Measurements from ENCODE around the gene ARMC8. TPM values are rescaled to one million over a fixed set of nuclear protein-coding genes. Genes with fewer than 3 reads are reported as not detected.

The ARMC8 gene
- total RNA-seq, 4 donors from 2014 or later, result 79.3 to 93.0 (median 84.9) TPM

DNA sequence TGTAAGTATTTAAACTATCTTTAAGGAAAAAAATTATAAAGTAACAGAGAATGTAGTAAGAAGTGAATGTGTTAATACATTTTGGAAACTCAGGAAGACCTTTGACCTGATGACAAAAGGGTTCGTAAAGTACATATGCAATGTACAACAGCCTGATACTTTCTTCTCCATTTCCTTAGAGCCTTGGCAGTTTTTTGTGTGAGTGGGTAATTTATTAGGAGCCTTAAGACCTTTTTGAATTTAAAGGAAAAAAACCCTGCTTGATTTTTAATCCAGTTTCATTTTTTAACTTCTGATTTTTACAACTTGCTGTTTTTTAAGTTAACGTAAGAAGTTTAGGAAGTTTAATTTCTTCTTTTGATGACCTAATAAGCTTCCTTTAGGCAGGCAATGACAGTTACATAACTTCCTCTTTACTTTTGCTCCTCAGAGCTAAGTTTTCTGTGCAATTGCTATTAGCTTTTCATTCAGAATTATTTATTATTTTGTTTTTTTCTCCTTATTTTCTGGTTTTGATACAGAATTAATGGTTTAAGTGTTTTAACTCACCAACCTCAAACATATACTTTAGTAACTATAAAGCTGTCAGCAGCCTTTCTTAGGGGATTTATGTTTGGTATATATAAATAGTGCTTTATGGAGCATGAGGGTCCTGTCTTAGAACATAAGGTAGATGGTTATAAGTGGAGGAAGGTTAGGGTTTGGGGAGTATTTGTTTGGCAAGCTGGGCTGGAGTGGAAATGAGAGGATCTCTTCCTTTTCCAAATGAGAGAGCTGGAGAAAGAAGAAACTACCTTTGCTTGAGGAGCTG is 35.2 kb downstream of the ARMC8 start:
- Histone ChIP-seq H3K4me1 (peaks cover 9 to 63% (median 42%) of the 10 kb centered on the region in 4 donors), H3K27me3 (no peaks in the 10 kb centered on the region), H3K36me3 (peaks cover 30 to 45% (median 38%) of the 10 kb centered on the region in 4 donors), H3K9me3 (no peaks in the 10 kb centered on the region), H3K27ac (replicated peaks in 1 of 4) (peak overlapping the region in 3 of 4 donors; percentile 41 to 55 (median 46)), H3K4me3 (no peak overlapping the region)
- no peak for DNase-seq (ENCODE audit: extremely low spot score)
- TF ChIP-seq EP300 (IDR thresholded peaks at IDR 0.05) (no peak), POLR2A (IDR thresholded peaks at IDR 0.05; ENCODE audit: low read depth) (no peak), POLR2AphosphoS5 (IDR thresholded peaks at IDR 0.05) (no peak)
- TF ChIP-seq, protein P1, sequence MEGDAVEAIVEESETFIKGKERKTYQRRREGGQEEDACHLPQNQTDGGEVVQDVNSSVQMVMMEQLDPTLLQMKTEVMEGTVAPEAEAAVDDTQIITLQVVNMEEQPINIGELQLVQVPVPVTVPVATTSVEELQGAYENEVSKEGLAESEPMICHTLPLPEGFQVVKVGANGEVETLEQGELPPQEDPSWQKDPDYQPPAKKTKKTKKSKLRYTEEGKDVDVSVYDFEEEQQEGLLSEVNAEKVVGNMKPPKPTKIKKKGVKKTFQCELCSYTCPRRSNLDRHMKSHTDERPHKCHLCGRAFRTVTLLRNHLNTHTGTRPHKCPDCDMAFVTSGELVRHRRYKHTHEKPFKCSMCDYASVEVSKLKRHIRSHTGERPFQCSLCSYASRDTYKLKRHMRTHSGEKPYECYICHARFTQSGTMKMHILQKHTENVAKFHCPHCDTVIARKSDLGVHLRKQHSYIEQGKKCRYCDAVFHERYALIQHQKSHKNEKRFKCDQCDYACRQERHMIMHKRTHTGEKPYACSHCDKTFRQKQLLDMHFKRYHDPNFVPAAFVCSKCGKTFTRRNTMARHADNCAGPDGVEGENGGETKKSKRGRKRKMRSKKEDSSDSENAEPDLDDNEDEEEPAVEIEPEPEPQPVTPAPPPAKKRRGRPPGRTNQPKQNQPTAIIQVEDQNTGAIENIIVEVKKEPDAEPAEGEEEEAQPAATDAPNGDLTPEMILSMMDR (IDR thresholded peaks at IDR 0.05), result no peak
- WGBS, result 38% methylated on average over 2 of the region's 2 CpGs
- intact Hi-C loops (cut with DNase I), result no loop called here

DNA sequence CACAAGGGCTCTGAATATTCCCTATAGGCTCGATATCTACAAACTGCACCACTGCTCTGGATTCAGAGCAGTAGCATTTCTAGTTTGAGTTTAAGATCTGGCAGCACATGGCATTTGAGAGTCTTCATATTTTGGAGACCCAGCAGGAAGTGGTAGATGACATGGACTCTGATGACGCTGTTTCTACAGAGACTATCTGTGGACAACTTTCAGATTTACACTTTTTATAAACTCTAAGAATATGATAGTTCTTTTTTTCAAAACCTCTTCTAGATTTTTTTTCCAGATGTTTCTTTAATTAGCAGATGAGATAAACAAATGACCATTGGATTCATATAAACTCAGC is 35.8 kb downstream of the ARMC8 start:
- Histone ChIP-seq H3K9me3 (no peaks in the 10 kb centered on the region), H3K27ac (replicated peaks in 1 of 4) (peak overlapping the region in 3 of 4 donors; percentile 41 to 55 (median 46)), H3K4me1 (peaks cover 9 to 66% (median 45%) of the 10 kb centered on the region in 4 donors), H3K27me3 (no peaks in the 10 kb centered on the region), H3K36me3 (peaks cover 30 to 51% (median 43%) of the 10 kb centered on the region in 4 donors), H3K4me3 (no peak overlapping the region)
- no peak for DNase-seq (ENCODE audit: extremely low spot score)
- intact Hi-C loops (cut with DNase I), result no loop called here
- 46% methylated on average over 2 of the region's 2 CpGs for WGBS
- TF ChIP-seq, protein P1 (IDR thresholded peaks at IDR 0.05), result no peak
- TF ChIP-seq POLR2AphosphoS5 (IDR thresholded peaks at IDR 0.05) (no peak), EP300 (IDR thresholded peaks at IDR 0.05) (no peak), POLR2A (IDR thresholded peaks at IDR 0.05; ENCODE audit: low read depth) (no peak)

DNA sequence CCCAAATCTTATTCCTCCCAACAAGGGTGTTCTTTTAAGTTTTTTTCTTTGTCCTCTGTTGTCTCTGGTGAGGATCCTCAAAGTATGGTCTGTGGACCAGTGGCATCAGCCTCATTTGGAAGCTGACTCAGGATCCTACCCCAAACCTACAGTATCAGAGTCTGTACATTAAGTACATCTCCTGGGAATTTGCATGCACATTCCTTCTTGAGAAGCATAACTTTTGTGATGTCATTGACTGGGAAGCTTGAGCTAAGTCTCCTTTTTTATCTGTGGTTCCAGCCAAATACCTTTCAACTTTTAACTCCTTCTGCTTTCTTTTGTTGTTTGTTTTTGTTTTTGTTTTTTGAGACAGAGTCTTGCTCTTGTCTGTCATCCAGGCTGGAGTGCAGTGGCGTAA is 40.5 kb downstream of the ARMC8 start:
- TF ChIP-seq POLR2A (IDR thresholded peaks at IDR 0.05; ENCODE audit: low read depth) (no peak), POLR2AphosphoS5 (IDR thresholded peaks at IDR 0.05) (no peak), EP300 (IDR thresholded peaks at IDR 0.05) (no peak)
- TF ChIP-seq, protein P1 (IDR thresholded peaks at IDR 0.05), result no peak
- Histone ChIP-seq H3K4me3 (no peak overlapping the region), H3K36me3 (peaks cover 39 to 96% (median 74%) of the 10 kb centered on the region in 4 donors), H3K27me3 (no peaks in the 10 kb centered on the region), H3K27ac (replicated peaks in 1 of 4) (no peak overlapping the region), H3K4me1 (peaks cover 0 to 32% (median 18%) of the 10 kb centered on the region in 4 donors), H3K9me3 (no peaks in the 10 kb centered on the region)
- 96% methylated on average over 1 of the region's 1 CpG for WGBS
- DNase-seq (ENCODE audit: extremely low spot score), result no peak
- intact Hi-C loops (cut with DNase I), result no loop called here

DNA sequence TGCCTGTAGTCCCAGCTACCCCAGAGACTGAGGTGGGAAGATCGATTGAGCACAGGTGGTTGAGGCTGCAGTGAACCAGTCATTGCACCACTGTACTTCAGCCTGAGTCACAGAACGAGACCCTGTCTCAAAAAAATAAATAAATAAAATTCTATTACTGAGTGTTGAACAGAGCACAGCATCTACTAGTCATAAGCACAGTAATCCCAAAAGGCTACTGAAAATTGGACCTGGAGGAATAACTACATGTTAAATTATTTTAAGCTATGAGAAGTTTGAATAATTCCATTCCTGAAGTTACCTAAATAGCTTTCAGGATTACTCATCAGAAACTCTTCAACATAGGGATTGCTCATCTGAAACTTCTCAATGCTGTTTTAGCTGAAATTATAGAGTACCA is 43.4 kb downstream of the ARMC8 start:
- Histone ChIP-seq H3K27ac (replicated peaks in 1 of 4) (no peak overlapping the region), H3K4me3 (no peak overlapping the region), H3K36me3 (peaks cover 30 to 95% (median 69%) of the 10 kb centered on the region in 4 donors), H3K27me3 (no peaks in the 10 kb centered on the region), H3K4me1 (peaks cover 0 to 21% (median 12%) of the 10 kb centered on the region in 4 donors), H3K9me3 (no peaks in the 10 kb centered on the region)
- intact Hi-C loops (cut with DNase I), result no loop called here
- WGBS, result 93% methylated on average over 2 of the region's 2 CpGs
- TF ChIP-seq EP300 (IDR thresholded peaks at IDR 0.05), result no peak
- no peak for TF ChIP-seq POLR2A (IDR thresholded peaks at IDR 0.05; ENCODE audit: low read depth)
- TF ChIP-seq POLR2AphosphoS5 (IDR thresholded peaks at IDR 0.05), result no peak
- TF ChIP-seq, protein P1 (IDR thresholded peaks at IDR 0.05), result no peak
- DNase-seq (ENCODE audit: extremely low spot score), result no peak
